ENCODE data around the gene LCAT.

DNA sequence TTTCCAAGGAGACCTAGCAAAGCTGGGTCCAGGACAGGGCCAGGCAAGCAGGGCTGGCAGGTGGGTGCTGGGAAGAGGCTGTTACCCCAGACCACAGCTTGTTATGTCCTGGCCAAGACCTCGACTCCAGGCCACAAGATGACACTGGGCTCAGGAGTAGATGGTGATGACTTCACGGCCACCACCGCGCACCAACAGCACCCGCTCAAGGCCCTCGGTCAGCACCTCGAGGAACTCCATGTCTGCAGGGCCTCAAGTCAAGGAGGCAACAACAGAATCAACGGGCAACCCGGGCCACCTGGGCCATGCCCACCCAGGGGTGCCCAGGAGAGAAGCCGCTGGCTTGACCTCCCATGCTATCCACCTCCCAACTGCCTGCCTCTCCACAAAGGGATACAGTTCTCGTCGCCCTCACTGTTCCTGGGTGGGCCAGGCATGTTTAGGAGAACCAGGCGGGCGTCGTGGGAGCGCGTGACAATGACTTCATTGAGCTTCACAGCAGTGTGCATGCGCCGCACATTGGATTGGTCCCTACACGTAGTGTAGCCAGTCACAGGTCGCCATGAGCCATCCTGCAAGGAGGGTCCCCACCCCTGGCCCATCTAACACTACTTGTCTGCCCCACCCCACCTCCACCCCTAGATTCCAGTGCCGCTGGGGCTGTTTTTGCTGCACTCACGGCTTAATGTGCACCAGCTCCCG is 921 bp upstream of the LCAT start:
- no peak for TF ChIP-seq SP1 (IDR thresholded peaks at IDR 0.05)
- TF ChIP-seq ELF4 (IDR thresholded peaks at IDR 0.05), result no peak
- no peak for TF ChIP-seq BHLHE40 (IDR thresholded peaks at IDR 0.05; ENCODE audit: borderline replicate concordance)
- no peak for TF ChIP-seq LEF1 (IDR thresholded peaks at IDR 0.05; ENCODE audit: borderline replicate concordance)
- TF ChIP-seq, protein P1, sequence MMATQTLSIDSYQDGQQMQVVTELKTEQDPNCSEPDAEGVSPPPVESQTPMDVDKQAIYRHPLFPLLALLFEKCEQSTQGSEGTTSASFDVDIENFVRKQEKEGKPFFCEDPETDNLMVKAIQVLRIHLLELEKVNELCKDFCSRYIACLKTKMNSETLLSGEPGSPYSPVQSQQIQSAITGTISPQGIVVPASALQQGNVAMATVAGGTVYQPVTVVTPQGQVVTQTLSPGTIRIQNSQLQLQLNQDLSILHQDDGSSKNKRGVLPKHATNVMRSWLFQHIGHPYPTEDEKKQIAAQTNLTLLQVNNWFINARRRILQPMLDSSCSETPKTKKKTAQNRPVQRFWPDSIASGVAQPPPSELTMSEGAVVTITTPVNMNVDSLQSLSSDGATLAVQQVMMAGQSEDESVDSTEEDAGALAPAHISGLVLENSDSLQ (IDR thresholded peaks at IDR 0.05), result no peak
- TF ChIP-seq CTBP1 (IDR thresholded peaks at IDR 0.05; ENCODE audit: borderline replicate concordance), result no peak
- no peak for TF ChIP-seq ZNF384 (IDR thresholded peaks at IDR 0.05)
- TF ChIP-seq FOXA1 (IDR thresholded peaks at IDR 0.05), result no peak
- no peak for TF ChIP-seq FOXK2 (IDR thresholded peaks at IDR 0.05)
